Bronchial epithelial cell (primary cell): ENCODE data around the gene MECR. TPM values are rescaled to one million over a fixed set of nuclear protein-coding genes. Genes with fewer than 3 reads are reported as not detected.
"Not testable (repeated sequence)": the region's sequence is repeated elsewhere in the genome, so short reads cannot be mapped to it uniquely, and the experiment has no call there.

Source experiments
- DNase-seq: peaks from one replicate; pipeline ENCODE4 v3.0.0-alpha.2; 2010; ENCODE audit warnings: low read depth
- FAIRE-seq: peaks from 2 replicates; lab custom pipeline; 2011; peaks lifted over from hg19 to GRCh38; lab: Jason Lieb, UNC
- H3K27me3 ChIP-seq: 2 replicates; pipeline ENCODE4 v1.5.1; 2011; ENCODE audit warnings: low read length; ENCODE audit not compliant: control insufficient read depth, insufficient read depth
- H3K36me3 ChIP-seq: 2 replicates; pipeline ENCODE4 v1.5.1; 2011; ENCODE audit warnings: low read length; ENCODE audit not compliant: control insufficient read depth, insufficient read depth
- H3K4me3 ChIP-seq: 2 replicates; pipeline ENCODE4 v1.5.1; 2011; ENCODE audit warnings: mild to moderate bottlenecking, low read depth, low read length, control low read depth
- CTCF ChIP-seq: IDR thresholded peaks from 2 replicates; pipeline ENCODE4 v1.5.1; 2011; ENCODE audit warnings: mild to moderate bottlenecking, moderate library complexity, low read length, control low read depth, inconsistent platforms; ENCODE audit not compliant: insufficient read depth, severe bottlenecking
- total RNA-seq: library from RNA; depleted of rRNA; stranded (reverse); fragments of >200 nt; gene quantifications from 2 replicates; pipeline ENCODE4 v1.2.1, GENCODE V29; 2014

Gene MECR
- total RNA-seq, 1 donor from 2014 or later: 28.2 TPM

- peaks cover 2% of the 10 kb centered on the region for H3K36me3 ChIP-seq
- no peak overlapping the region for H3K4me3 ChIP-seq
- FAIRE-seq (peak; percentile 60), DNase-seq (no peak)
- no peak for TF ChIP-seq CTCF
- H3K27me3 ChIP-seq: no peaks in the 10 kb centered on the region
Observed at GRCh38 chr1:29224356-29224837, 6.3 kb downstream of the MECR start.

- TF ChIP-seq CTCF: no peak
- peaks cover 2% of the 10 kb centered on the region for H3K36me3 ChIP-seq
- DNase-seq: no peak
- H3K4me3 ChIP-seq: no peak overlapping the region
- no peaks in the 10 kb centered on the region for H3K27me3 ChIP-seq
- FAIRE-seq: no peak
Observed at GRCh38 chr1:29223521-29223920, 7.2 kb downstream of the MECR start.

- FAIRE-seq (no peak), DNase-seq (no peak)
- H3K27me3 ChIP-seq: no peaks in the 10 kb centered on the region
- no peak overlapping the region for H3K4me3 ChIP-seq
- H3K36me3 ChIP-seq: peaks cover 2% of the 10 kb centered on the region
- no peak for TF ChIP-seq CTCF
Observed at GRCh38 chr1:29222686-29223085, 8.0 kb downstream of the MECR start.

GRCh38 chr1:29222260-29222659 lies 8.5 kb downstream of the MECR start:
- H3K36me3 ChIP-seq, DNase-seq, FAIRE-seq, H3K4me3 ChIP-seq, H3K27me3 ChIP-seq: not testable (repeated sequence)

- Histone ChIP-seq H3K36me3 (peaks cover 4% of the 10 kb centered on the region), H3K4me3 (no peak overlapping the region), H3K27me3 (no peaks in the 10 kb centered on the region)
- FAIRE-seq (no peak), DNase-seq (no peak)
- no peak for TF ChIP-seq CTCF
Observed at GRCh38 chr1:29221296-29221695, 9.4 kb downstream of the MECR start.

- no peak for DNase-seq
- no peak for FAIRE-seq
- no peak for TF ChIP-seq CTCF
- Histone ChIP-seq H3K27me3 (no peaks in the 10 kb centered on the region), H3K36me3 (peaks cover 11% of the 10 kb centered on the region), H3K4me3 (no peak overlapping the region)
Observed at GRCh38 chr1:29218223-29218622, 12.5 kb downstream of the MECR start.
